Cerebellar nuclear complex (tissue), 1 donor: ENCODE results near the gene ZNF783.
"Not testable (repeated sequence)": the region's sequence is repeated elsewhere in the genome, so short reads cannot be mapped to it uniquely, and the experiment has no call there.

ENCODE experiments used
- DNase-seq, 2 experiments: peaks; one replicate each; lab custom pipeline; 2025; lab: John Stamatoyannopoulos, UW

ZNF783 gene

DNA sequence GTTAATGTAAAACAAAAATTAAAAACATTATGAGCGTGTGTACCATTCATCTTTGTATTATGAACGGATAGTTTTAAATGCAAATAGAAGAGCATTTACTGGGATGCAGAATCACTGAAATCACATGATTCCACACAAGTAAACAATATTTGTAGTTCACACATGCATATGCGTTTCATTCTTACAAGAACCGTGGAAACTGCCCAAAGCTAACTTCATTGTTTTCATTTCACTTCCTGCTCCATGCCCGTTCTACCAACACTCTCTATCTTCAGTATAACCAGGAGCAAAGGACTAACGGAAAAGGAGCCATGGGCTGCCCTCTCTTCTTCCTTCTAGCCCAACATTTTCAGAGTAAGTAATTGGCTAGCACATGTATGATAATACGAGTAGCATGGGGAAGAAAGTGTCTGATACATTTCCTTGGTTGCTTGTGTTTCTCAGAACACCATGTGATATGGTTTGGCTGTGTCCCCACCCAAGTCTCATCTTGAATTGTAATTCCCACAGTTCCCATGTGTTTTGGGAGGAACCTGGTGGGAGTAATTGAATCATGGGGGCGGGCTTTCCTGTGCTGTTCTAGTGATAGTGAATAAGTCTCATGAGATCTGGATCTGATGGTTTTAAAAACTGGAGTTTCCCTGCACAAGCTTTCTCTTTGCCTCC, 38.8 kb downstream of the ZNF783 start:
- DNase-seq, result no peak

DNA sequence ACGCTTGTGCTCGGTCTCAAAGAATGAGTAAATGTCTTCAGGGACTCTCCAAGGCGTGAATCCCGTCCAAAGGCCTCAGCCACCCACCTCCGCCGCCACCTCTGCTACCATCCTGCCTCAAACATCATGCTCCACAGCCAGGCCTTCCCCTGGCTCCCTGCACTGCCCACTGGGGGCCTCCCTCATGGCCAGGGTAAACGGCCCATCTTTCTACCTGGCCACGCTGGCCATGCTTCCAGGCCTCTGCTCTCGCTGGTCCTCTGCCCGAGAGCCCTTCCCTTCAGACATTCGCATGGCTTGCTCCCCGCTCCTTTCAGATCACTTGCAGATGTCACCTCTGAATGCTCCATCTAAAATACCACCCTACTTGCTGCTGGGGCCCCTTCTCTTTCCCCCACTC, 40.2 kb downstream of the ZNF783 start:
- DNase-seq, result no peak

DNA sequence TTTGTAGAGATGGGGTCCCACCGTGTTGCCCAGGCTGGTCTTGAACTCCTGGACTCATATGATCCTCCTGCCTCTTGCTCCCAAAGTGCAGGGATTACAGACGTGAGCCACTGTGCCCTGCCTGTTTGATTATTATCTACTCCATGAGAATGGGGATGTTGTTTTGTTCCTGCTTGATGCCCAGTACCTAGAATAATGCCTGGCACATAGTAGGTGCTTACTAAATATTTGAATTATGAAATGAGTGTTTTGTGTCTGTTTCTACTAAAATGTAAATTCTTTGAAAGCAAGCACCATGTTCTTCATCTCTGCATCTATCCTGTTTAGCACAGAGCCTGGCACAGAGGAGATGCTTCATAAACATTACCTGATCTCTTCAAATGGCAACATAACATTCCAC, 40.9 kb downstream of the ZNF783 start:
- no peak for DNase-seq

- DNase-seq, result no peak
Measured at GRCh38 chr7:149304006-149304405, 42.0 kb downstream of the ZNF783 start.

- DNase-seq, result no peak
Measured at GRCh38 chr7:149306854-149307253, 44.9 kb downstream of the ZNF783 start.

- DNase-seq, result no peak
Measured at GRCh38 chr7:149307775-149308501, 45.9 kb downstream of the ZNF783 start.

- no peak for DNase-seq
Measured at GRCh38 chr7:149310113-149310836, 48.3 kb downstream of the ZNF783 start.

DNA sequence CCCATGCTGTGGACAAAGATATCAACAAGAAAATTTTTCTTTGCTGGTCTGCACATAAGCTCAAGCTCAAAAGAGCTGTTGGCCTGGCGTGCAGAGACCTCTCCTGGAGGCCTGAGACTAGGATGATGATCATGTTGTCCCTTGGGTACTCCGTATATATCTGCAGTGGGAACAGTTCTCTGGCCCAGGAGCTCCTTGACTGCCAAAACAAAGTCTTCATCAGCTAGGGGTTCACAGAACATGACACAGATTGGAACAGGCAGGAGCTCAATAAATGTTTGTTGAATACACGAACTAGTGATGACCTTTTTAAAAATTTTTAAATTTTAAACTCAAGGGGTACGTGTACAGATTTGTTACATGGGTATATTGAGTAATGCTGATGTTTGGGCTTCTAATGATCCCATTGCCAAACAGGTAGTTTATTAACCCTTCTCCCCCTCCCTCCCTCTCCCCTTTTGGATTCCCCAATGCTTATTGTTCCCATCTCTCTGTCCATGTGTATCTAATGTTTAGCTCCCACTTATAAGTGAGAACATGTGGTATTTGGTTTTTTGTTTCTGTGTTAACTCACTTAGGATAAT, 49.1 kb downstream of the ZNF783 start:
- DNase-seq, result no peak

DNA sequence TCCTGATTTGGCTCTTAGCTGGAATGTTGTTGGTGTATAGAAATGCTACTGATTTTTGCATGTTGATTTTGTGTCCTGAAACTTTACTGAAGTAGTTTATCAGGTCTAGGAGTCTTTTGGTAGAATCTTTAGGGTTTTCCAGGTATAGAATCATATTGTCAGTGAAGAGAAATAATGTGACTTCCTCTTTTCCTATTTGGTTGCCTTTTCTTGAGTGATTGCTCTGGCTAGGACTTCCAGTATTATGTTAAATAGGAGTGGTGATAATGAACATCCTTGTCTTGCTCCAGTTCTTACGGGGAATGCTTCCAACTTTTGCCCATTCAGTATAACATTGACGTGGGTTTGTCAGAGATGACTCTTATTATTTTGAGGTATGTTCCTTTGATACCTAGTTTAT, 52.0 kb downstream of the ZNF783 start:
- no peak for DNase-seq

DNA sequence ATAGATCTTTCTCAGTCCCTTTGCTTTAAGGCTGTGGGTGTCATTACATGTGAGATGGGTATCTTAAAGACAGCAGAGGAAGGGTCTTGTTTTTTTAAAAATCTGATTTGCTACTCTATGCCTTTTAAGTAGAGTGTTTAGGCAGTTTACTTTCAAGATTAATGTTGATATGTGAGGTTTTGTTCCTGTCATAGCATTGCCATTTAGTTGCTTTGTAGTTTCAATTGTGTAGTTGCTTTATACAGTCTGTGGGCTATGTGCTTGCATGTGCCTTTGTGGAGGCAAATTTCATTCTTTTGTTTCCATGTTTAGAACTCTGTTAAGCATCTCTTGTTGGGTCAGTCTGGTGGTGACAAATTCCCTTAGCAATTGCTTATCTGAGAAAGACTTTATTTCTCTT, 54.6 kb downstream of the ZNF783 start:
- no peak for DNase-seq

GRCh38 chr7:149317496-149317895, 55.5 kb downstream of the ZNF783 start:
- no peak for DNase-seq

DNA sequence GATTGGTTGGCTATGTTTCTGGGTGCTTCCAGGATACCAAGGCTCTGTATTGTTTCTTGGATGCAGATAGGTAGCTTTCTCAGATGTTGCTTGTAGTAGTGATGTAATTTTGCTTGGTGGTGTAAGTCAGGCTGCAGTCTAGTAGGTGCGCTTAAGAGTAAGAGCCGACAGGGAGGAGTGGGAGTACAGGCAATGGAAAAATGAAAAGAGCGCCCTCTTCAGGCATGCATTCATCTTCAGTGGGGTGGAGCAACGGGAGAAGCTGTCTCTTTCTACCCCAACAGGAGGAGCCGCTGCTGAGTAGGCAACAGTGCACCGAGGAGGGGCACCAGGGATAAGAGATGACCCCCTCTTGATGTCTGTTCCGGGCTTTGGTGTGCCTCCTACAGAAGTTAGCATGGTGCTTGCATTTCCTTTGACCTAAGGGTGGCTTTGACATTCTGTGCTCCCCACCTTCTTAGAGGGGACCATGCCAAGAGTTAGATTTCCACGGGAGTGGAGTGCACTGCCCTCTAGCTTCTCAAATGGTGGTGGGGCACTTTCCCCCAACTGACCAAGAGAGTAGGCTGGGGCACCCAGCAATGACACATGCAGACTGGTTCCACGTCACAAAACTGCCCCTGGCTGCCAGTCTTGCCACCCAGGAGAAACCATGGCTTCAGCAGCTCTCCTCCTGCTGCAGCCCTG, 56.1 kb downstream of the ZNF783 start:
- DNase-seq, result no peak

GRCh38 chr7:149319376-149319775, 57.4 kb downstream of the ZNF783 start:
- DNase-seq, result no peak

DNA sequence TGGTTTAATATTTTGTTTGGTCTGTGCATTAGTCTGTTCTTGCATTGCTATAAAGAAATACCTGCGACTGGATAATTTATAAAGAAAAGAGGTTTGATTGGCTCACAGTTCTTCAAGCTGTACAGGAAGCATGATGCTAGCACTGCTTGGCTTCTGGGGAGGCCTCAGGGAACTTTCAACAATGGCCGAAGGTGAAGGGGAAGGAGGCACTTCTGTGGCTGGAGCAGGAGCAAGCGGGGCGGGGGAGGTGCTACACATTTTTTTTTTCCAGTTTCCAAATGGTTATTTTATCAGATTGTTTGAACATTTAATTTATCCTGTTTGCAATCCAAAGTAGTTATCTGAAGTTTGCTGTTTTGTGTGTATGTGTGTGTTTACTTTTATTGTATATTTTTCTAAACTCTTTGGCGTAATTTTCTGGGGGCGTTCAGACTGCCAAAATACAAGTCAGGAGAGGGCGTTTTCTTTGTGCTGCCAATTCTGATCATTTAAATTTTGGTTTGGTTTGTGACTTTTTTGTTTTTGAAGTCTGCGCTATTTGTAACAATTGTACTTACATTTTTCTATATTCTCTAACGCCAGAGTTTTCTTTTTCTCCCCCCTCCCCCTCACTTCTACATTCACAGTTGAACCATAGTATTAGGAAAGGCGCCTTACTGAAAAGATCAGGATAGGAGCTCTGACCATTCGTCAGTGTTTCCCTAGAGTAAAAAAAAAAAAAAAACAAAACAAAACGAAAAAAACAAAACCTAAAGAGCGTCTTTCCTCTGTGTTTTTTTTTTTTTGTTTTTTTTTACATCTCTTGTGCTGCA, 58.5 kb downstream of the ZNF783 start:
- DNase-seq, result no peak

DNA sequence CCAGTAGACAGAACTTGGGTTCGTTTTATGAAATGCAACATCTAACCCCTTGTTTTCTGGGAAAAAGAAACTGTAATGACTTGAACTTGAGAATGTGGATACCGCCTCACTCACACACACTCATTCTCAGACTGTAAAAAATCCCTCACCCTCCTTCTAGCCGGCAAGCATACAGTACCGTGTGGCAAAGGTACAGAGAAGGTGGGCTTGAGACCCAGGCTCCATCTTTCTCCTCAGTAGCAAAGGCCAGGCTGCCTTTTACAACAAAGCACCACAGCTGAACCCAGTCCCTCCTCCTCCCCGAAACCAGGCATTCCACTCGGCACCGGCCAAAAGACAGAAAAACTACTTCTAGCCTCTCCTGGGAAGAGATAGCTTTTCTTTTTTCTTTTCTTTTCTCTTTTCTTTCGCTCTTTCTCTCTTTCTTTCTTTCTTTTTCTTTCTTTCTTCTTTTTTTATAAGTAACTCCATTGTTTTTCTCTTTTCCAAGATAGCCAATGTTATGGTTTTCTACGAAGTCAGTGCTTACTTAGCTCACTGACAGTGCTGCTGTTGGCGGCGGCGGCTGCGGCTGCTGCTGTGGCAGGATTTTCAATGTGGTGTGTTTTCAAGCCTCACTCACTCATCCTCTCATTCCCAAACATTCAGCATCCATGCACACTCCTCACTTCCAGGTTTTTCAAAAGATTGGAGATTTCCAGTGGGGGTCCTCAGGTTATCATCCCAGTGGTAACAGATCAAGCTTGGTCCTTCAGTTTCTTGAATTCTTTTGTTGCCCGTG, 59.3 kb downstream of the ZNF783 start:
- not testable (repeated sequence) for DNase-seq

GRCh38 chr7:149321978-149322541, 60.1 kb downstream of the ZNF783 start:
- no peak for DNase-seq

GRCh38 chr7:149322737-149323136, 60.7 kb downstream of the ZNF783 start:
- no peak for DNase-seq

DNA sequence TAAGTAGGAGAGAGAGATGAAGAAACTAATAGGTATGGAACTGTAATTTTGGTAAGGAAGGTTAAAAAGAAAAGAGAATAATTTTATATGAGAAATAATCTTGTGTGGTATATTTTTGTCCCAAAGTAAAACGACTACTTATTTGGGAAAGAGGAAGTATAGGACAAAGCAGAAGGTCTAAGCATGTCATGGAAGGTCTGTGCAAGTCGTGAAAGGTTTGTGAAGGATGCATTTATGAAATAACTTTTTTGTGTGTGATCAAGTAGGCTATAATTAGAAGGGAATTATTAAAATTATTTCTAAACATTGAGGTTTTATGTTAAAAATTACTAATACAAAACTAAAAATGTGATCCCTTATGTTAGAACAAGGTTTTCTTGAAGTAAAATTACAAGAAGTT, 63.3 kb downstream of the ZNF783 start:
- no peak for DNase-seq

DNA sequence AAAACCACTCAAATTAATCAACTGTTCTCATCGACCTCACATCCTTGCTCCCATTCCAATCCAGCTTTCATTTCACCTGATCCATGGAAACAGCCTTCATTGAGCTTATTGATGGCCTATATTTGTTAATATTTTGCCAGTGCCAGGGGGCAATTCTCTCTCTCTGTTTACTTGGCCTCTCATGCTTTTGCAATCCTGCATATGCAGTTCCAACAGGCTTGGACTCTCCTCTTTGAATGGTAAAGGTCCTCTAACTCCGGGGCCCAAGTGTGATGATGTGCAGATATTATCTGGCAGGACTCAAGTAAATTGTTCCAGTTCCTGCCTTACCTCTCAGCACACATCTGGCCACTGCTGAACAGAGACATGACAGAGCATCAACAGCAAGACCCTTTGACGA, 67.3 kb downstream of the ZNF783 start:
- no peak for DNase-seq

GRCh38 chr7:149329766-149330334, 67.9 kb downstream of the ZNF783 start:
- DNase-seq, result no peak
